Left ventricle myocardium superior (tissue), 1 donor: ENCODE results near the gene PRR18. TPM values are rescaled to one million over a fixed set of nuclear protein-coding genes. Genes with fewer than 3 reads are reported as not detected.
"Not testable (repeated sequence)": the region's sequence is repeated elsewhere in the genome, so short reads cannot be mapped to it uniquely, and the experiment has no call there.

Source experiments
- ATAC-seq: fragments of 200-7000 bp; cut with Tn5 transposase; one replicate; pipeline ENCODE4 v1.9.1; 2020; ENCODE audit warnings: mild to moderate bottlenecking, moderate library complexity
- DNase-seq: peaks from one replicate; pipeline ENCODE4 v3.0.0-alpha.2; 2020
- intact Hi-C: fragments of 100-400 bp; cut with micrococcal nuclease; formaldehyde crosslinking; loops from one replicate; pipeline ENCODE4 v1.11.0; 2022
- long read RNA-seq: library from polyadenylated mRNA; unstranded; transcript quantifications from one replicate; pipeline ENCODE4 v2.0.0, GENCODE V29; 2021
- total RNA-seq: library from RNA; stranded (reverse); fragmentation: NEBNext Ultra II Directional; extraction: Animal tissue kit (Norgen Biotek cat#: 25700); gene quantifications from one replicate; pipeline ENCODE4 v1.2.1, GENCODE V29; 2021
- donor health status: DM: no; HTN: yes; CAD: no; lungs with severe emphysema.

PRR18 gene
- total RNA-seq, result not detected
- long read RNA-seq, result 0 reads

GRCh38 chr6:166308033-166308768, at the start of gene PRR18:
TSS of gene PRR18 (minus strand) at chr6:166308392. CDS start at chr6:166308142, 250 bp downstream.
- intact Hi-C loops, result no loop called here
- DNase-seq, result peak; percentile 45
- ATAC-seq, result peak; percentile 81

GRCh38 chr6:166355552-166355951, 47.4 kb upstream of the PRR18 start:
- DNase-seq, result no peak
- no peak for ATAC-seq
- intact Hi-C loops, result no loop called here

GRCh38 chr6:166354965-166355364, 46.8 kb upstream of the PRR18 start:
- DNase-seq, result no peak
- no peak for ATAC-seq
- intact Hi-C loops, result no loop called here

GRCh38 chr6:166354143-166354542, 46.0 kb upstream of the PRR18 start:
- intact Hi-C loops, result no loop called here
- DNase-seq, result no peak
- no peak for ATAC-seq

- no peak for DNase-seq
- ATAC-seq, result no peak
- intact Hi-C loops, result no loop called here
Measured at GRCh38 chr6:166353507-166353906, 45.3 kb upstream of the PRR18 start.

GRCh38 chr6:166352923-166353322, 44.7 kb upstream of the PRR18 start:
- intact Hi-C loops, result no loop called here
- ATAC-seq, result no peak

GRCh38 chr6:166351715-166352285, 43.6 kb upstream of the PRR18 start:
- intact Hi-C loops, result no loop called here

More at GRCh38 chr6:166352923-166353322, 44.7 kb upstream of the PRR18 start:
- no peak for DNase-seq

GRCh38 chr6:166348305-166348949, 40.2 kb upstream of the PRR18 start:
- ATAC-seq, result no peak
- intact Hi-C loops, result no loop called here
- no peak for DNase-seq

More at GRCh38 chr6:166351715-166352285, 43.6 kb upstream of the PRR18 start:
- DNase-seq (no peak), ATAC-seq (peak; percentile 70)

GRCh38 chr6:166346965-166347364, 38.8 kb upstream of the PRR18 start:
- DNase-seq (no peak), ATAC-seq (no peak)
- intact Hi-C loops, result no loop called here

- no peak for ATAC-seq
- intact Hi-C loops, result no loop called here
- no peak for DNase-seq
Measured at GRCh38 chr6:166346449-166346848, 38.3 kb upstream of the PRR18 start.

- DNase-seq, ATAC-seq, intact Hi-C loops: not testable (repeated sequence)
Measured at GRCh38 chr6:166345672-166346071, 37.5 kb upstream of the PRR18 start.

- DNase-seq, ATAC-seq, intact Hi-C loops: not testable (repeated sequence)
Measured at GRCh38 chr6:166344921-166345320, 36.7 kb upstream of the PRR18 start.

- DNase-seq, result no peak
- no peak for ATAC-seq
- intact Hi-C loops, result no loop called here
Measured at GRCh38 chr6:166344240-166344639, 36.0 kb upstream of the PRR18 start.

- intact Hi-C loops, result no loop called here
Measured at GRCh38 chr6:166343150-166343487, 34.9 kb upstream of the PRR18 start.

GRCh38 chr6:166342349-166343149, 34.4 kb upstream of the PRR18 start, which contains the start of gene SFT2D1:
TSS of gene SFT2D1 (minus strand) at chr6:166342545. CDS start at chr6:166342481, 64 bp downstream.
- ATAC-seq (peak; percentile 98), DNase-seq (peak; percentile 92)
- intact Hi-C loops, result no loop called here

More at GRCh38 chr6:166343150-166343487, 34.9 kb upstream of the PRR18 start:
- no peak for ATAC-seq
- DNase-seq, result no peak

- no peak for DNase-seq
- intact Hi-C loops, result no loop called here
- ATAC-seq, result peak; percentile 6
Measured at GRCh38 chr6:166341977-166342348, 33.8 kb upstream of the PRR18 start.

GRCh38 chr6:166341464-166341863, 33.3 kb upstream of the PRR18 start:
- DNase-seq (no peak), ATAC-seq (no peak)
- intact Hi-C loops, result no loop called here

- intact Hi-C loops, result loop anchor here (10.0 kb wide), 1 partner anchor 46 kb away; the partner anchor contains the start of gene MPC1
- no peak for ATAC-seq
- DNase-seq, result no peak
Measured at GRCh38 chr6:166338854-166339253, 30.7 kb upstream of the PRR18 start.

- intact Hi-C loops, result loop anchor here (10.0 kb wide), 1 partner anchor 48 kb away; the partner anchor contains the start of gene MPC1
- DNase-seq, result peak; percentile 57
- peak; percentile 46 for ATAC-seq
Measured at GRCh38 chr6:166336847-166337246, 28.7 kb upstream of the PRR18 start.
